Right cardiac atrium (tissue), 5 donors: ENCODE measurements around the gene ATP12A. TPM values are rescaled to one million over a fixed set of nuclear protein-coding genes. Genes with fewer than 3 reads are reported as not detected.
"Not testable (repeated sequence)": the region's sequence is repeated elsewhere in the genome, so short reads cannot be mapped to it uniquely, and the experiment has no call there.

Experiments
- ATAC-seq, 2 donors: fragments of 200-7000 bp; cut with Tn5 transposase; one replicate each; pipeline versions ENCODE4 v1.8.0 to v1.9.1; 2020; ENCODE audit warnings: moderate library complexity in 2 of 2, mild to moderate bottlenecking in 1 of 2
- DNase-seq, 3 donors: peaks; one replicate each; pipeline ENCODE4 v3.0.0-alpha.2; 2020
- H3K27ac ChIP-seq: one replicate; pipeline ENCODE4 v1.5.1; 2013; ENCODE audit warnings: mild to moderate bottlenecking, low read length, control low read depth, moderate library complexity
- H3K27me3 ChIP-seq: one replicate; pipeline ENCODE4 v1.6.1; 2013; ENCODE audit not compliant: control insufficient read depth, insufficient read depth
- H3K4me1 ChIP-seq: one replicate; pipeline ENCODE4 v1.6.1; 2013; ENCODE audit warnings: low read length; ENCODE audit not compliant: control insufficient read depth, insufficient read depth
- H3K4me3 ChIP-seq: one replicate; pipeline ENCODE4 v1.5.1; 2013; ENCODE audit warnings: low read length, control low read depth
- H3K9me3 ChIP-seq: one replicate; pipeline ENCODE4 v1.6.1; 2013; ENCODE audit warnings: low read length; ENCODE audit not compliant: control insufficient read depth
- WGBS: extraction: QIAGEN DNeasy Blood & Tissue Kit; methylation state at CpG from one replicate; pipeline ENCODE4 v1.1.7; 2013; 5-methylcytosine and 5-hydroxymethylcytosine counted together
- intact Hi-C, 4 donors: fragments of 100-400 bp; cut with DNase I; formaldehyde crosslinking; loops; one replicate each; pipeline versions ENCODE4 v1.11.0 to v1.14.0; 2022 to 2023
- polyA plus RNA-seq: library from polyadenylated mRNA; stranded (reverse); fragments of 200-250 nt; gene quantifications from one replicate; pipeline ENCODE4 v1.2.3, GENCODE V29; 2013
- total RNA-seq, 4 donors: library from RNA; stranded (reverse); fragmentation: NEBNext Ultra II Directional; extraction: Animal tissue kit (Norgen Biotek cat#: 25700); gene quantifications; one replicate each; pipeline ENCODE4 v1.2.1, GENCODE V29; 2021
- donor health status: healthy with polysubstance abuse.
- donor health status: DM: no; HTN: yes; CAD: no.
- donor health status: DM: no; HTN: no; CAD: no.
- donor health status: DM: no; HTN: yes; CAD: no; lungs with severe emphysema.
- donor health status: DM: yes; HTN: yes; CAD: no.

ATP12A gene
- total and polyA plus RNA-seq, 5 donors: not detected

- Histone ChIP-seq H3K4me1 (peaks cover 3% of the 10 kb centered on the region), H3K4me3 (no peak overlapping the region), H3K9me3 (no peaks in the 10 kb centered on the region), H3K27ac (no peak overlapping the region), H3K27me3 (no peaks in the 10 kb centered on the region)
- WGBS: 42% methylated on average over 7 of the region's 7 CpGs
- ATAC-seq (no peak), DNase-seq (no peak)
- intact Hi-C loops: no loop called here
Observed at GRCh38 chr13:24716446-24716845, 36.2 kb downstream of the ATP12A start.

- Histone ChIP-seq H3K27ac (no peak overlapping the region), H3K4me3 (no peak overlapping the region), H3K27me3 (no peaks in the 10 kb centered on the region), H3K9me3 (no peaks in the 10 kb centered on the region), H3K4me1 (peaks cover 3% of the 10 kb centered on the region)
- 66% methylated on average over 4 of the region's 4 CpGs for WGBS
- intact Hi-C loops: no loop called here
- ATAC-seq: no peak
- no peak for DNase-seq
Observed at GRCh38 chr13:24717217-24717616, 37.0 kb downstream of the ATP12A start.

GRCh38 chr13:24718192-24718965 lies 38.2 kb downstream of the ATP12A start:
- Histone ChIP-seq H3K4me3 (no peak overlapping the region), H3K27ac (no peak overlapping the region), H3K4me1 (no peaks in the 10 kb centered on the region), H3K9me3 (no peaks in the 10 kb centered on the region), H3K27me3 (no peaks in the 10 kb centered on the region)
- WGBS: 90% methylated on average over 40 of the region's 40 CpGs
- intact Hi-C loops: no loop called here
- DNase-seq (peak in 1 of 3 donors; percentile 57), ATAC-seq (peak; percentile 14 to 31)

DNA sequence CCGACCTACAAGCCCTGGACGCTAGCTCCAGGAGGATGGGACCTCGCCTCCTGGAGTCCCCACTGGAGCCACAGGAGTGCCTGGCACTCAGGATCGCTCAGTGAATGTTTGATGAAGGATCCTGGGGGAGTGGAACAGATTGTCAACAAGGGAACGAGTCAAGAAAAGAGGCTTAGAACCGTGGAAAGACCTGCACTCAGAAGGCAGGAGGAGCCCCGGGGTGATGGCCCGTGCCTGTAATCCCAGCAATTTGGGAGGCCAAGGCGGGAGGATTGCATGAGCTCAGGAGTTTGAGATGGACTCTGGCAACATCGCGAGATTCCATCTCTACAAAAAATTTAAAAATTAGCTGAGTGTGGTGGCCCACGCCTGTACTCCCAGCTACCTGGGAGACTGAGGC lies 38.9 kb downstream of the ATP12A start:
- H3K9me3 ChIP-seq: no peaks in the 10 kb centered on the region
- ATAC-seq (no peak), DNase-seq (no peak)
- no peaks in the 10 kb centered on the region for H3K27me3 ChIP-seq
- no peaks in the 10 kb centered on the region for H3K4me1 ChIP-seq
- no peak overlapping the region for H3K4me3 ChIP-seq
- intact Hi-C loops: no loop called here
- 88% methylated on average over 12 of the region's 12 CpGs for WGBS
- H3K27ac ChIP-seq: no peak overlapping the region

GRCh38 chr13:24723206-24723605 lies 43.0 kb downstream of the ATP12A start:
- ATAC-seq (no peak), DNase-seq (no peak)
- Histone ChIP-seq H3K4me1 (no peaks in the 10 kb centered on the region), H3K27ac (no peak overlapping the region), H3K27me3 (no peaks in the 10 kb centered on the region), H3K9me3 (no peaks in the 10 kb centered on the region), H3K4me3 (no peak overlapping the region)
- WGBS: 76% methylated on average over 12 of the region's 12 CpGs
- intact Hi-C loops: no loop called here

DNA sequence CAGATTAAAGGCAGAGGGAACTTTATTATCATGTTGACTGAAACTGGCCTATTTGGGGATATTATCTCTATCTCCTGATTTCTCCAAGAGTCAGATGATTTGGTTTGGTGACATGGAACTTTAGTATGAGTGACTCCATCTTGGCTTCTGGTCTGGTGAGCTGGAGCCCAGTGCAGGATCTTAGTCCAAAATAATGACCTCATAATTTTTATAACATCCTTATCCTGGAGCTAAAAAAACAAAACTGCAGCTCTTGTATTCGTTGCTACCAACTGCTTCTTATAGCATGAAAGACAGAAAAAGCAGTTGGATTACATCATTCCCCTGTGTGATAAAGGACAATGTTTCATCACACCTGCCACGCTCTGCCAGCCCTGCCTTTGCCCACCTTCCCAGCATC lies 44.5 kb downstream of the ATP12A start:
- no peaks in the 10 kb centered on the region for H3K27me3 ChIP-seq
- no peak overlapping the region for H3K27ac ChIP-seq
- ATAC-seq: peak; percentile 25 to 62
- intact Hi-C loops: loop anchor here in 2 of 4 donors (5.0 kb wide), 1 partner anchor 32 kb away; no protein-coding TSS in a partner anchor
- WGBS: 33% methylated on average over 2 of the region's 2 CpGs
- H3K9me3 ChIP-seq: no peaks in the 10 kb centered on the region
- H3K4me3 ChIP-seq: no peak overlapping the region
- H3K4me1 ChIP-seq: no peaks in the 10 kb centered on the region
- no peak for DNase-seq

- H3K4me3 ChIP-seq: no peak overlapping the region
- ATAC-seq: no peak
- intact Hi-C loops: loop anchor here in 2 of 4 donors (5.0 kb wide), 1 partner anchor 33 kb away; no protein-coding TSS in a partner anchor
- WGBS: 83% methylated on average over 5 of the region's 5 CpGs
- no peaks in the 10 kb centered on the region for H3K27me3 ChIP-seq
- no peaks in the 10 kb centered on the region for H3K9me3 ChIP-seq
- no peak overlapping the region for H3K27ac ChIP-seq
- H3K4me1 ChIP-seq: no peaks in the 10 kb centered on the region
- DNase-seq: no peak
Observed at GRCh38 chr13:24725379-24725778, 45.2 kb downstream of the ATP12A start.

GRCh38 chr13:24727731-24728601 lies 47.8 kb downstream of the ATP12A start:
- 60% methylated on average over 24 of the region's 24 CpGs for WGBS
- DNase-seq: peak; percentile 59 to 85 (median 69)
- intact Hi-C loops: loop anchor here in 3 of 4 donors (2.0 to 5.0 kb wide), 2 partner anchors 36 to 37 kb away; no protein-coding TSS in a partner anchor
- Histone ChIP-seq H3K27me3 (no peaks in the 10 kb centered on the region), H3K9me3 (no peaks in the 10 kb centered on the region), H3K4me3 (no peak overlapping the region), H3K27ac (no peak overlapping the region), H3K4me1 (no peaks in the 10 kb centered on the region)
- ATAC-seq: peak; percentile 93 to 95

- WGBS: 96% methylated on average over 4 of the region's 4 CpGs
- H3K27ac ChIP-seq, DNase-seq, H3K9me3 ChIP-seq, H3K4me1 ChIP-seq, H3K27me3 ChIP-seq, ATAC-seq, intact Hi-C loops, H3K4me3 ChIP-seq: not testable (repeated sequence)
Observed at GRCh38 chr13:24730873-24731567, 50.8 kb downstream of the ATP12A start.

- Histone ChIP-seq H3K27me3 (no peaks in the 10 kb centered on the region), H3K9me3 (no peaks in the 10 kb centered on the region), H3K4me1 (no peaks in the 10 kb centered on the region), H3K4me3 (no peak overlapping the region), H3K27ac (no peak overlapping the region)
- WGBS: 82% methylated on average over 4 of the region's 4 CpGs
- no peak for ATAC-seq
- intact Hi-C loops: no loop called here
- DNase-seq: no peak
Observed at GRCh38 chr13:24734950-24735349, 54.7 kb downstream of the ATP12A start.
